ENCODE data around the gene GNG13. TPM values are rescaled to one million over a fixed set of nuclear protein-coding genes. Genes with fewer than 3 reads are reported as not detected.

GNG13 gene
- total and polyA plus RNA-seq, 9 of the 15 experiments (the other 6 are each of a cell fraction or from before 2014, with no cell fraction given) = not detected

DNA sequence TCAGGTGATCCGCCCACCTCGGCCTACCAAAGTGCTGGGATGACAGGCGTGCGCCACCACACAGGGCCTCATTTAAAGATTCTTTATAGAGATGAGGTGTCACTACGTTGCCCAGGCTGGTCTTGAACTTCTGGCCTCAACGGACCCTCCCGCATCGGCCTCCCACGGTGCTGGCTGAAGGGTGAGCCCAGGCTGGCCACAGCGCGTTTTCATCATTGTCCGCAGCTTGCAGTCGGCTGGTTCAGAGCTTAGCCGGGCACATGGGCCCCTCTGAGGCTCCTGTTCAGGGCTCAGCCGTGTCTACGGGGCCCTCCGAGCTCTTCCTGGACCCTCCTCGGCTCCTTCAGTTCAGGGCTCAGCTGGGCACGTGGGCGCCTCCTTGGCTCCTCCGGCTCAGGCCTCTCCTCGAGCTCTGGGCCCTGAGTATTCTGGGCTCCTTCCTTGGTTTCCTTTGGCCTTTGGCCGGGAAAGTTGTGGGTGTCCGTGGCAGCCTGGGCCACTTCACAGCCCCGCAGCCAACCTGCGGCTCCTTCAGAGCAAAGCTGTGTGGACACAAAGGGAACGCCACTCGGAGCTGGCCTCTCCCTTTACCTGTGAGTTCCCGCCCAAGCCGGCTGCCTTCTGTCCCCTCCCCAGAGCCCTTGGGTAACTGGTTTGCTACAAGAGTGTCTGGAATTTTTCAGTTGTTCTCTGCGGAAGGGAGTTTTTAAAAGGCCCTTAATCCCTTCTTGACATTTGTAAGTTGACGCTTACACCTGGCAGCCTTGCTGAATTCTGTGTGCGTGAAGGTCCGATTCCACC is 41.2 kb downstream of the GNG13 start:
- Histone ChIP-seq H3K27ac (ENCODE audit: extremely low read depth, low read depth, low read length) (no peak overlapping the region), H2AFZ (ENCODE audit: low read depth, low read length) (no peak overlapping the region), H3K9ac (ENCODE audit: insufficient read depth in 1 of 2, low read depth in 2 of 2, low read length in 2 of 2) (peak overlapping the region in 1 of 2 experiments; percentile 81; a peak in 2 of 4 replicates), H3K4me3 (no peak overlapping the region), H3K79me2 (ENCODE audit: control insufficient read depth, insufficient read depth, low read length) (no peaks in the 10 kb centered on the region), H3K9me1 (ENCODE audit: control insufficient read depth, insufficient read depth, low read length) (no peaks in the 10 kb centered on the region), H4K20me1 (replicated peaks; ENCODE audit: control insufficient read depth, insufficient read depth, low read length) (no peaks in the 10 kb centered on the region), H3K4me2 (ENCODE audit: insufficient read depth, low read length) (no peak overlapping the region), H3K9me3 (replicated peaks; ENCODE audit: control insufficient read depth, insufficient read depth, low read depth, low read length) (no peaks in the 10 kb centered on the region), H3K36me3 (ENCODE audit: control insufficient read depth, insufficient read depth, low read length) (no peaks in the 10 kb centered on the region), H3K4me1 (replicated peaks in 1 of 2; ENCODE audit: control insufficient read depth in 2 of 2, insufficient read depth in 2 of 2, low read length in 2 of 2) (peaks cover 9 to 50% of the 10 kb centered on the region in 2 experiments; a peak in 4 of 5 replicates), H3K27me3 (ENCODE audit: control insufficient read depth in 2 of 2, insufficient read depth in 2 of 2, low read length in 2 of 2) (no peaks in the 10 kb centered on the region)
- 80% methylated on average over 27 of the region's 34 CpGs for WGBS (ENCODE audit: insufficient coverage, low coverage, missing lambda C conversion rate)
- ATAC-seq = no peak
- CTCF ChIA-PET (ENCODE audit: low intra/inter-chr PET ratio) = no interaction called here
- in situ Hi-C loops (cut with MboI) (no loop called here), intact Hi-C loops (cut with micrococcal nuclease) (no loop called here)
- BruUV-seq (replicated peaks) = no TSS peak
- no peak for DNase-seq (ENCODE audit: extremely low read depth in 1 of 4, low spot score in 3 of 4)
- POLR2A ChIA-PET = interaction anchor here (0.6 to 2.1 kb wide), 3 partner anchors 9 to 177 kb away, joined by 3 to 4 read pairs (median 4); no protein-coding TSS in a partner anchor
- no peak for FAIRE-seq
- no peak for TF ChIP-seq PYGO2 (tag; IDR thresholded peaks at IDR 0.05)
- no peak for TF ChIP-seq STAT5A (IDR thresholded peaks at IDR 0.05; ENCODE audit: borderline replicate concordance, low read length)
- TF ChIP-seq ZSCAN32 (CRISPR knock-in tag; IDR thresholded peaks at IDR 0.05) = no peak
- TF ChIP-seq YBX1 (IDR thresholded peaks at IDR 0.05) = no peak
- TF ChIP-seq, protein P1, sequence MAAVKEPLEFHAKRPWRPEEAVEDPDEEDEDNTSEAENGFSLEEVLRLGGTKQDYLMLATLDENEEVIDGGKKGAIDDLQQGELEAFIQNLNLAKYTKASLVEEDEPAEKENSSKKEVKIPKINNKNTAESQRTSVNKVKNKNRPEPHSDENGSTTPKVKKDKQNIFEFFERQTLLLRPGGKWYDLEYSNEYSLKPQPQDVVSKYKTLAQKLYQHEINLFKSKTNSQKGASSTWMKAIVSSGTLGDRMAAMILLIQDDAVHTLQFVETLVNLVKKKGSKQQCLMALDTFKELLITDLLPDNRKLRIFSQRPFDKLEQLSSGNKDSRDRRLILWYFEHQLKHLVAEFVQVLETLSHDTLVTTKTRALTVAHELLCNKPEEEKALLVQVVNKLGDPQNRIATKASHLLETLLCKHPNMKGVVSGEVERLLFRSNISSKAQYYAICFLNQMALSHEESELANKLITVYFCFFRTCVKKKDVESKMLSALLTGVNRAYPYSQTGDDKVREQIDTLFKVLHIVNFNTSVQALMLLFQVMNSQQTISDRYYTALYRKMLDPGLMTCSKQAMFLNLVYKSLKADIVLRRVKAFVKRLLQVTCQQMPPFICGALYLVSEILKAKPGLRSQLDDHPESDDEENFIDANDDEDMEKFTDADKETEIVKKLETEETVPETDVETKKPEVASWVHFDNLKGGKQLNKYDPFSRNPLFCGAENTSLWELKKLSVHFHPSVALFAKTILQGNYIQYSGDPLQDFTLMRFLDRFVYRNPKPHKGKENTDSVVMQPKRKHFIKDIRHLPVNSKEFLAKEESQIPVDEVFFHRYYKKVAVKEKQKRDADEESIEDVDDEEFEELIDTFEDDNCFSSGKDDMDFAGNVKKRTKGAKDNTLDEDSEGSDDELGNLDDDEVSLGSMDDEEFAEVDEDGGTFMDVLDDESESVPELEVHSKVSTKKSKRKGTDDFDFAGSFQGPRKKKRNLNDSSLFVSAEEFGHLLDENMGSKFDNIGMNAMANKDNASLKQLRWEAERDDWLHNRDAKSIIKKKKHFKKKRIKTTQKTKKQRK (IDR thresholded peaks at IDR 0.05; ENCODE audit: borderline replicate concordance, low read depth, low read length) = no peak
- no peak for TF ChIP-seq SLC30A9 (CRISPR knock-in tag; IDR thresholded peaks at IDR 0.05)
- TF ChIP-seq, protein P2, sequence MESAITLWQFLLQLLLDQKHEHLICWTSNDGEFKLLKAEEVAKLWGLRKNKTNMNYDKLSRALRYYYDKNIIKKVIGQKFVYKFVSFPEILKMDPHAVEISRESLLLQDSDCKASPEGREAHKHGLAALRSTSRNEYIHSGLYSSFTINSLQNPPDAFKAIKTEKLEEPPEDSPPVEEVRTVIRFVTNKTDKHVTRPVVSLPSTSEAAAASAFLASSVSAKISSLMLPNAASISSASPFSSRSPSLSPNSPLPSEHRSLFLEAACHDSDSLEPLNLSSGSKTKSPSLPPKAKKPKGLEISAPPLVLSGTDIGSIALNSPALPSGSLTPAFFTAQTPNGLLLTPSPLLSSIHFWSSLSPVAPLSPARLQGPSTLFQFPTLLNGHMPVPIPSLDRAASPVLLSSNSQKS (CRISPR knock-in tag; IDR thresholded peaks at IDR 0.05) = no peak
- TF ChIP-seq, protein P3, sequence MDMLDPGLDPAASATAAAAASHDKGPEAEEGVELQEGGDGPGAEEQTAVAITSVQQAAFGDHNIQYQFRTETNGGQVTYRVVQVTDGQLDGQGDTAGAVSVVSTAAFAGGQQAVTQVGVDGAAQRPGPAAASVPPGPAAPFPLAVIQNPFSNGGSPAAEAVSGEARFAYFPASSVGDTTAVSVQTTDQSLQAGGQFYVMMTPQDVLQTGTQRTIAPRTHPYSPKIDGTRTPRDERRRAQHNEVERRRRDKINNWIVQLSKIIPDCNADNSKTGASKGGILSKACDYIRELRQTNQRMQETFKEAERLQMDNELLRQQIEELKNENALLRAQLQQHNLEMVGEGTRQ (CRISPR knock-in tag; IDR thresholded peaks at IDR 0.05) = no peak
- TF ChIP-seq, protein P4, sequence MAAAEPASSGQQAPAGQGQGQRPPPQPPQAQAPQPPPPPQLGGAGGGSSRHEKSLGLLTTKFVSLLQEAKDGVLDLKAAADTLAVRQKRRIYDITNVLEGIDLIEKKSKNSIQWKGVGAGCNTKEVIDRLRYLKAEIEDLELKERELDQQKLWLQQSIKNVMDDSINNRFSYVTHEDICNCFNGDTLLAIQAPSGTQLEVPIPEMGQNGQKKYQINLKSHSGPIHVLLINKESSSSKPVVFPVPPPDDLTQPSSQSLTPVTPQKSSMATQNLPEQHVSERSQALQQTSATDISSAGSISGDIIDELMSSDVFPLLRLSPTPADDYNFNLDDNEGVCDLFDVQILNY (CRISPR knock-in tag; IDR thresholded peaks at IDR 0.05) = no peak
- TF ChIP-seq, protein P5, sequence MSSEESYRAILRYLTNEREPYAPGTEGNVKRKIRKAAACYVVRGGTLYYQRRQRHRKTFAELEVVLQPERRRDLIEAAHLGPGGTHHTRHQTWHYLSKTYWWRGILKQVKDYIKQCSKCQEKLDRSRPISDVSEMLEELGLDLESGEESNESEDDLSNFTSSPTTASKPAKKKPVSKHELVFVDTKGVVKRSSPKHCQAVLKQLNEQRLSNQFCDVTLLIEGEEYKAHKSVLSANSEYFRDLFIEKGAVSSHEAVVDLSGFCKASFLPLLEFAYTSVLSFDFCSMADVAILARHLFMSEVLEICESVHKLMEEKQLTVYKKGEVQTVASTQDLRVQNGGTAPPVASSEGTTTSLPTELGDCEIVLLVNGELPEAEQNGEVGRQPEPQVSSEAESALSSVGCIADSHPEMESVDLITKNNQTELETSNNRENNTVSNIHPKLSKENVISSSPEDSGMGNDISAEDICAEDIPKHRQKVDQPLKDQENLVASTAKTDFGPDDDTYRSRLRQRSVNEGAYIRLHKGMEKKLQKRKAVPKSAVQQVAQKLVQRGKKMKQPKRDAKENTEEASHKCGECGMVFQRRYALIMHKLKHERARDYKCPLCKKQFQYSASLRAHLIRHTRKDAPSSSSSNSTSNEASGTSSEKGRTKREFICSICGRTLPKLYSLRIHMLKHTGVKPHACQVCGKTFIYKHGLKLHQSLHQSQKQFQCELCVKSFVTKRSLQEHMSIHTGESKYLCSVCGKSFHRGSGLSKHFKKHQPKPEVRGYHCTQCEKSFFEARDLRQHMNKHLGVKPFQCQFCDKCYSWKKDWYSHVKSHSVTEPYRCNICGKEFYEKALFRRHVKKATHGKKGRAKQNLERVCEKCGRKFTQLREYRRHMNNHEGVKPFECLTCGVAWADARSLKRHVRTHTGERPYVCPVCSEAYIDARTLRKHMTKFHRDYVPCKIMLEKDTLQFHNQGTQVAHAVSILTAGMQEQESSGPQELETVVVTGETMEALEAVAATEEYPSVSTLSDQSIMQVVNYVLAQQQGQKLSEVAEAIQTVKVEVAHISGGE (CRISPR knock-in tag; IDR thresholded peaks at IDR 0.05) = no peak

Data from K562 (cell line).